AG10803 (cell line): ENCODE measurements around the gene OR2D3.

Experiments
- DNase-seq: peaks from one replicate; pipeline ENCODE4 v3.0.0; 2010; ENCODE audit warnings: low read depth
- H3K4me3 ChIP-seq: 2 replicates; pipeline ENCODE4 v1.5.1; 2011; ENCODE audit warnings: mild to moderate bottlenecking, low read length, control low read depth
- TF ChIP-seq, protein P1 (sequence below): conservative IDR thresholded peaks from 2 replicates; pipeline ENCODE4 v1.5.1; 2011; ENCODE audit warnings: mild to moderate bottlenecking, low read length, control low read depth, inconsistent platforms

OR2D3 gene

DNA sequence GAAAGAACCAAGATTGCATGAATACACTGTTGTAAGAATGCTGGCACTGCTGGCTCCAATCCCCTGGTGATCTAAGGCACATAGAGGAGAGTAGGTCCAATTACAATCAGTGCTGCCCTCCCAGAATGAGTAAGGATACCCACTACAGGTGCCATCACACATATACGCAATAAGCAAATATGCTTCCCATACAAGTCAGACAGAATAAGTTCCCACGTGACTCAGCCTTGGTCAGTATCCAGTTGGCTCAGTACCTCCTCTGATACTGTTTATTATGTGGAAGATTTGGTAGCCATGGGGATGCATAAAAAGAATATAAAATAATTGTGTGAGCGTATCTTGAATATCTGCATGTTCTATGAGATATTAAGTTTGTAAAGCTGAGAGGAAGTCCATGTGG, 8.9 kb upstream of the OR2D3 start:
- TF ChIP-seq, protein P1, sequence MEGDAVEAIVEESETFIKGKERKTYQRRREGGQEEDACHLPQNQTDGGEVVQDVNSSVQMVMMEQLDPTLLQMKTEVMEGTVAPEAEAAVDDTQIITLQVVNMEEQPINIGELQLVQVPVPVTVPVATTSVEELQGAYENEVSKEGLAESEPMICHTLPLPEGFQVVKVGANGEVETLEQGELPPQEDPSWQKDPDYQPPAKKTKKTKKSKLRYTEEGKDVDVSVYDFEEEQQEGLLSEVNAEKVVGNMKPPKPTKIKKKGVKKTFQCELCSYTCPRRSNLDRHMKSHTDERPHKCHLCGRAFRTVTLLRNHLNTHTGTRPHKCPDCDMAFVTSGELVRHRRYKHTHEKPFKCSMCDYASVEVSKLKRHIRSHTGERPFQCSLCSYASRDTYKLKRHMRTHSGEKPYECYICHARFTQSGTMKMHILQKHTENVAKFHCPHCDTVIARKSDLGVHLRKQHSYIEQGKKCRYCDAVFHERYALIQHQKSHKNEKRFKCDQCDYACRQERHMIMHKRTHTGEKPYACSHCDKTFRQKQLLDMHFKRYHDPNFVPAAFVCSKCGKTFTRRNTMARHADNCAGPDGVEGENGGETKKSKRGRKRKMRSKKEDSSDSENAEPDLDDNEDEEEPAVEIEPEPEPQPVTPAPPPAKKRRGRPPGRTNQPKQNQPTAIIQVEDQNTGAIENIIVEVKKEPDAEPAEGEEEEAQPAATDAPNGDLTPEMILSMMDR = no peak
- no peak overlapping the region for H3K4me3 ChIP-seq
- peak; percentile 20 for DNase-seq

DNA sequence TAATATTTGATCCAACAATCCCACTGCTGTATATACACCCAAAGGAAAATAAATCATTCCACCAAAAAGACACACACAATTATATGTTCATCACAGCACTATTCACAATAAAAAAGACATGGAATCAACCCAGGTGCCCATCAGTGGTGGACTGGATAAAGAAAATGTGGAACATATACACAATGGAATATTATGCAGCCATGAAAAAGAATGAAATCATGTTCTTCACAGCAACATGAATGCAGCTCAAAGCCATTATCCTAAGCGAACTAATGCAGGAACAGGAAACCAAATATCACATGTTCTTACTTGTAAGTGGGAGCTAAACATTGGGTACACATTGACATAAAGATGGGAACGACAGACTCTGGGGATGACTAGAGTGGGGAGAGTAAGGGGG, 1.1 kb upstream of the OR2D3 start:
- DNase-seq = no peak
- no peak overlapping the region for H3K4me3 ChIP-seq
- TF ChIP-seq, protein P1 = no peak

DNA sequence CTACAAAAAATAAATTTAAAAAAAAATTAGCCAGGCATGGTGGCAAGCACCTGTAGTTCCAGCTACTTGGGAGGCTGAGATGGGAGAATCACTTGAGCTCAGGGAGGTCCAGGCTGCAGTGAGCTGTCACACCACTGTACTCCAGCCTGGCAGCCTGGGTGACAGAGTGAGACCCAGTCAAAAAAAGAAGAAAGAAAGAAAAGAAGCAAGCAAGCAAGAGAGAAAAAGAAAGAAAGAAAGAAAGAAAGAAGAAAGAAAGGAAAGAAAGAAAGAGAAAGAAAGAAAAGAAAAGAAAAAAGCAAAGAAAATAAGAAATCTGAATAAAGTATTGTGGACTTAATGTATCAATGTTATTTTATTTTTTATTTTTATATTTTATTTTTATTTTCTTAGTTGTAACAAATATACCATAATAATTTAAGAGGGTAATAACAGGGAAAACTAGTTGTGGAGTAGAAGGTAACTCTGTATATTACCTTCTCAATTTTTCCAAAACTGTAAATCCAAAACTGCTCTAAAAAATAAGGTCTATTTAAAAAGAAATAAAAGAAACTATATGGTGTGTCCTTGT, 4.3 kb downstream of the OR2D3 start:
- H3K4me3 ChIP-seq = no peak overlapping the region
- TF ChIP-seq, protein P1 = no peak
- no peak for DNase-seq

DNA sequence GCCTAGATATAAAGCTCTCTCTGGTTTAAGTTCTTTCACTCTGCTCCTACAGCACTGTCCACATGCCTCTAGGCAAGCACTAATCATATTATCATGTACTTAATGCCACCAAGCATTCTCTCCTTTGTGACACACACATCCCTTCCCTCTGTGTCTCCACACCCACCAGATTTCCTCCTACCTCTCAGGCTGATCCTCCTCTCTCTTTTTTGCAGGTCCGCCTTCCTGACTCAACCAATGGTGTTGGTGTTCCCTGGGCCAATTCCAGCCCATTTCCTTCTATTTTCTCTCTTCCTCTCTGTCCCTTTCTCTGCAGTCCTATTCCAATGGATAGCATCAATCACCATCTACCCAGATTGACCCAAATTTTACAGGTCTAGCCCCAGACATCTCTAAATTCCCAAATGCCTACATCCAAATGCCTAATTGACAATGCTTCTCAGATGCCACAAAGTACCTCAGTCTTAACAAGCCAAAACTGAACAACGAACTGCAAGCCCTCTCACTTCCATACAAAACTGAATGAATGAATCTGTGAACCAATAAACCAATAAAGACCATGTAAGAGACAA, 4.9 kb downstream of the OR2D3 start:
- TF ChIP-seq, protein P1 = no peak
- peak; percentile 8 for DNase-seq
- H3K4me3 ChIP-seq = peak overlapping the region; percentile 93

DNA sequence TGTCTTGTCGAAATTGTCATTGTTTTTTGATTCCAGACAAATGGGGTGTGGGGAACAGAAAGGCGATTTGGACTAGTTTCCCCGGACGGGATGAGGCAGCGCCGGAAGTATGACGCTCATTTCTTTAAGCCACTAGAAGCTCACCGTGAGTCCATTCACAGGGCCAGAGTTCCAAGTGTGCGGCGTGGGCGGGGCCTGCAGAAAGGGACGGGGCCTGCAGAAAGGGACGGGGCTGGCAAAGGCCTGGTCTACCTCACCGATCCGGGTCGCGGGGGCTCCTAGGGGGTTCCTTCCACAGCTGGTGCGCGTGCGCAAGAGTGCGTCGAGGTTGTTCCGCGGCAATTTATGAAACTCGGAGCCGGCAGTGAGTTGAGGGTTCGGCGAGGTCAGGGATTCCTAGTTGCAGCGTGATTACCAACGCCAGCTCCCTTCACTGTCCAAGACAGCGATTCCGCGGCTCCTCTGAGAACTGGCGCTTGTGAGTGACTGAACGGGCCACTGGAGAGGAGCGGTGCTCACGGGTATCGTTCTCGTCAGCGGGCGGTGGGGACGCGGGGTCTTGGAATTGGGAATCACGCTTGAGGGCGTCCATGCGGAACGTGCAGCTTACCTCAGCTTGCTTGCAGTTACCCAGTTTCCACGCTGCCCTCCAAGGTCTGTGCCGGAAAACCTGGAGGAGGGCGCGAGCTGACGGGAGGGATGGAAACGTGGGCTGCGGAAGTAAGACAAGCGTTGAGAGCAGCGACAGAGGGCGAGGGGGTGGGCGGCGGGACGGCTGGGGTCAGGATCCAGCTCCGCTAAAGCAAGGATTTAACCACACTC, 5.6 kb downstream of the OR2D3 start, which contains the start of gene ZNF215:
Gene ZNF215 (plus strand): TSS at position 219 of the 822 bp plus-strand sequence. CDS start 5,847 bp downstream, outside the sequence.
- TF ChIP-seq, protein P1 = no peak
- peak within 1 kb of the TSS; percentile 93 for H3K4me3 ChIP-seq
- DNase-seq = peak; percentile 80

DNA sequence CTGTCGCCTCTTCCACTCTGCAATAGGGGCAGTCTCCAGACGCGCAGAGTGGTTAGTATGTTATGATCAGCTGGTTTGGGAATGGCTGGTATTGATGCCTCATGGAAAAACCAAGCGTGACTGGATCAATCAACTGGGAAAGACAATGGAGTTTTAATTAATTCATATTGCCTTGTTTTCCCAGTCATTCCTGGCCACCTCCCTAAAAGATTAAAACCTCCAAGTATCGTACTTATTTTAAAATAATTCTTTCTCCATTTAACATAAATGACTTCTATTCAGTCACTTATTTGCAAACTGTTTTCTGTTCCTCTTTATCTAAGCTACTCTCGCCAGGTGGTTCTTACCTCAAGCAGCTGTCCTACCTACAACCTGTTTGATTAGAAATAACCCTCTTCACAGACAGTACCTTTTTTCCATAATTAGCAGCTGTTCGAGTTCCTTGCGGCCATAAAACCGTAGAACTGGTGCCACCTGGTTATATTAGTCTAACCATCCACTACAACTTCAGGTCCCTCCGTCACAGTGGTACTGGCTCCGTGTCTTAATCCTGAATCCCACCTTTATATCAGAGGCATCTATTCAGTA, 6.3 kb downstream of the OR2D3 start:
- DNase-seq = no peak
- H3K4me3 ChIP-seq = peak overlapping the region; percentile 93
- TF ChIP-seq, protein P1 = no peak
